GM18498 (cell line): ENCODE measurements around the gene LRIG1.

ENCODE experiments used
- ATAC-seq: cut with Tn5 transposase; IDR thresholded peaks from one replicate; pipeline ENCODE4 v1.9.1; 2021; ENCODE audit warnings: mild to moderate bottlenecking, moderate library complexity; ENCODE audit not compliant: unreplicated experiment

The LRIG1 gene

GRCh38 chr3:66504850-66505641, 4.2 kb upstream of the LRIG1 start:
- no peak for ATAC-seq

- ATAC-seq, result no peak
Observed at GRCh38 chr3:66502981-66503380, 2.2 kb upstream of the LRIG1 start.

GRCh38 chr3:66502245-66502874, 1.5 kb upstream of the LRIG1 start:
- no peak for ATAC-seq

GRCh38 chr3:66501483-66502244, 842 bp upstream of the LRIG1 start:
- no peak for ATAC-seq

GRCh38 chr3:66499881-66500575, 794 bp downstream of the LRIG1 start:
- peak; percentile 24 for ATAC-seq

- no peak for ATAC-seq
Observed at GRCh38 chr3:66498687-66499621, 1.9 kb downstream of the LRIG1 start.

- ATAC-seq, result no peak
Observed at GRCh38 chr3:66497985-66498671, 2.7 kb downstream of the LRIG1 start.

- ATAC-seq, result no peak
Observed at GRCh38 chr3:66497288-66497984, 3.4 kb downstream of the LRIG1 start.

- ATAC-seq, result no peak
Observed at GRCh38 chr3:66496746-66497145, 4.1 kb downstream of the LRIG1 start.

- no peak for ATAC-seq
Observed at GRCh38 chr3:66496301-66496700, 4.5 kb downstream of the LRIG1 start.

- no peak for ATAC-seq
Observed at GRCh38 chr3:66495668-66496045, 5.2 kb downstream of the LRIG1 start.

GRCh38 chr3:66494959-66495667, 5.7 kb downstream of the LRIG1 start:
- no peak for ATAC-seq

GRCh38 chr3:66493458-66494099, 7.2 kb downstream of the LRIG1 start:
- no peak for ATAC-seq

- ATAC-seq, result no peak
Observed at GRCh38 chr3:66492672-66493071, 8.2 kb downstream of the LRIG1 start.

GRCh38 chr3:66492071-66492470, 8.8 kb downstream of the LRIG1 start:
- no peak for ATAC-seq

- no peak for ATAC-seq
Observed at GRCh38 chr3:66490984-66491383, 9.8 kb downstream of the LRIG1 start.

- peak; percentile 50 for ATAC-seq
Observed at GRCh38 chr3:66490214-66490613, 10.6 kb downstream of the LRIG1 start.

GRCh38 chr3:66489581-66489980, 11.2 kb downstream of the LRIG1 start:
- no peak for ATAC-seq
